OCI-LY1 (cell line): ENCODE data around the gene GABBR1.

Source experiments
- EZH2 ChIP-seq: fragments of 200-600 bp; sonication (generic), shearing (Covaris generic); IDR thresholded peaks from 2 replicates; pipeline ENCODE4 v1.8.0; 2017; ENCODE audit warnings: borderline replicate concordance, mixed run types, mild to moderate bottlenecking, antibody characterized with exemption, low read length, moderate library complexity, mixed read lengths
- TF ChIP-seq, protein P1 (sequence below): fragments of 200-600 bp; sonication (generic), shearing (Covaris generic); IDR thresholded peaks from 2 replicates; pipeline ENCODE4 v1.5.1; 2017; ENCODE audit warnings: mild to moderate bottlenecking, antibody characterized with exemption, low read length, moderate library complexity, mixed read lengths

DNA sequence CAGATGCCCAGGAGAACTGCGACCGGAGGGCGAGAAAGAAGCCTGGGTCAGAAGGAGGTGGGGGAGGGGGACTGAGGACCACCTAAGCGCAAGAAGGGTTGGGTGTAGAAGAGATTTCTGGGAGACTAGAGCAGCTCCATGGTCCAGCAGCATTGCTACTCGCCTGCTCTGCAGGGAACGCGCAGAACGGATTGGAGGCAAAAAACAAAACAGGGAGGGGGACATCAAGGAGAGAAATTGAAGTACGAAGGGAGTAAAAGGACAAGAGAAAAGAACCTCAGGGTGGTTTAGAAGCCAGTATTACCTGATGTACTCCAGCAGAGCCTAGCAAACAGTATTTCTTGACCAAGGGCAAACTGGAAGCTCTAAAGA lies 537 bp upstream of the GABBR1 start:
- TF ChIP-seq, protein P1, sequence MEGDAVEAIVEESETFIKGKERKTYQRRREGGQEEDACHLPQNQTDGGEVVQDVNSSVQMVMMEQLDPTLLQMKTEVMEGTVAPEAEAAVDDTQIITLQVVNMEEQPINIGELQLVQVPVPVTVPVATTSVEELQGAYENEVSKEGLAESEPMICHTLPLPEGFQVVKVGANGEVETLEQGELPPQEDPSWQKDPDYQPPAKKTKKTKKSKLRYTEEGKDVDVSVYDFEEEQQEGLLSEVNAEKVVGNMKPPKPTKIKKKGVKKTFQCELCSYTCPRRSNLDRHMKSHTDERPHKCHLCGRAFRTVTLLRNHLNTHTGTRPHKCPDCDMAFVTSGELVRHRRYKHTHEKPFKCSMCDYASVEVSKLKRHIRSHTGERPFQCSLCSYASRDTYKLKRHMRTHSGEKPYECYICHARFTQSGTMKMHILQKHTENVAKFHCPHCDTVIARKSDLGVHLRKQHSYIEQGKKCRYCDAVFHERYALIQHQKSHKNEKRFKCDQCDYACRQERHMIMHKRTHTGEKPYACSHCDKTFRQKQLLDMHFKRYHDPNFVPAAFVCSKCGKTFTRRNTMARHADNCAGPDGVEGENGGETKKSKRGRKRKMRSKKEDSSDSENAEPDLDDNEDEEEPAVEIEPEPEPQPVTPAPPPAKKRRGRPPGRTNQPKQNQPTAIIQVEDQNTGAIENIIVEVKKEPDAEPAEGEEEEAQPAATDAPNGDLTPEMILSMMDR: no peak
- TF ChIP-seq EZH2: no peak
